GM23338 (cell line): ENCODE results near the gene COL24A1.

ENCODE experiments used
- CREB1 ChIP-seq: fragments of 250-450 bp; sonication (Bioruptor Pico); IDR thresholded peaks from 2 replicates; pipeline ENCODE4 v1.5.0; 2020; ENCODE audit warnings: low read depth, mild to moderate bottlenecking, moderate library complexity
- EZH2 ChIP-seq: fragments of 200-600 bp; sonication (generic); IDR thresholded peaks from one replicate; pipeline ENCODE4 v1.8.0; 2017; ENCODE audit warnings: antibody characterized with exemption, mild to moderate bottlenecking, low read depth; ENCODE audit not compliant: unreplicated experiment
- EZH2phosphoT487 ChIP-seq: fragments of 200-600 bp; sonication (generic); IDR thresholded peaks from one replicate; pipeline ENCODE4 v1.8.1; 2018; ENCODE audit warnings: antibody characterized with exemption; ENCODE audit not compliant: unreplicated experiment
- JUNB ChIP-seq: IDR thresholded peaks from one replicate; pipeline ENCODE4 v1.6.1; 2016; ENCODE audit warnings: antibody characterized with exemption; ENCODE audit not compliant: unreplicated experiment
- POLR2AphosphoS5 ChIP-seq: IDR thresholded peaks from 2 replicates; pipeline ENCODE4 v1.6.1; 2016; ENCODE audit warnings: antibody characterized with exemption, low read depth
- TF ChIP-seq, protein P1 (sequence below): IDR thresholded peaks from one replicate; pipeline ENCODE4 v1.6.1; 2018; ENCODE audit warnings: antibody characterized with exemption; ENCODE audit not compliant: unreplicated experiment
- TF ChIP-seq, protein P2 (sequence below), 2 experiments: fragments of 200-600 bp in 1 of 2; sonication (generic) in 1 of 2; conservative IDR thresholded peaks; 2 replicates each; pipeline versions ENCODE4 v1.5.1 to v1.6.1; 2016 to 2017; ENCODE audit warnings: antibody characterized with exemption in 2 of 2, low read depth in 2 of 2, mild to moderate bottlenecking in 2 of 2, moderate library complexity in 1 of 2

DNA sequence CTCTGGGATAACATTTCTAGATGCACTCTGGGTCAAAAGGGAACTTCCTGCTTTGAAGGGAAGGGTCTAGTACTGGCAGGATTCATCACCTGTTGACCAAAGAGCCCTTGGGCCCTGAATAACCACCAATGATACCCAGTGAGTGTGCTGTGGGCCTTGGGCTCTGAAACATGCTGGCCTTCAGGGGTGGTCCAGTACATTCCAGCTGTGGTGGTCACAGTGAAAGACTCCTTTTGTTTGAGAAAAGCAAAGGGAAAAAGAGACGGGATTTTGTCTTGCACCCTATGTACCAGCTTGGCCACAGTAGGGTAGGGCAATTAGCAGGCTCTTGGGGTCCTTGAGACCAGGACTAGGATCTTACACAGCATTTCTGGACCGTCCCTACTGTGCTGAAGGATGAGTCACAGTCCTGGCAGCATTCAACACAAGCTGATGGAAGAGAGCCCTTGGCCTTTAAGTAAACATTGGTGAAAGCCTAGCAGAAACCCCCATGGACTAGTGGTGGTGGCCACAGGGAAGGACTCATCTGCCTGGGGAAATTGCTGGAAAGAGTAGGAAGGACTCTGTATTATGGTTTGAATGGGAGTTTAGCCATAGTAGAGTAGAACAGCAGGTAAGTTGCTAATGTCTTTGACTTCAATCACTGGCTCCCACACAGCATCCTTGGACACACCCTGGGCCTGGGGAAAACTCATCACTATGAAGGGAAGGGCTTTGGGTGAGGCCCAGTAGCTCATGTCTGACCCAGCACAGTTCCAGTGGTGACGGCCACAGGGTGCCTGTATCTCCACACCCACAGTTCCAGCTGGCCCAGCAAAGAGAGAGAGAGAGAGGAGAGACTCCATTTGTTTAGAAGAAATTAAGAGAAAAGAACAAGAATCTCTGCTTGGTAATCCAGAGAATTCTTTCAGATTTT lies 87.5 kb downstream of the COL24A1 start:
- TF ChIP-seq JUNB (no peak), EZH2 (no peak), POLR2AphosphoS5 (no peak), CREB1 (CRISPR knock-in tag) (no peak), EZH2phosphoT487 (no peak)
- TF ChIP-seq, protein P1, sequence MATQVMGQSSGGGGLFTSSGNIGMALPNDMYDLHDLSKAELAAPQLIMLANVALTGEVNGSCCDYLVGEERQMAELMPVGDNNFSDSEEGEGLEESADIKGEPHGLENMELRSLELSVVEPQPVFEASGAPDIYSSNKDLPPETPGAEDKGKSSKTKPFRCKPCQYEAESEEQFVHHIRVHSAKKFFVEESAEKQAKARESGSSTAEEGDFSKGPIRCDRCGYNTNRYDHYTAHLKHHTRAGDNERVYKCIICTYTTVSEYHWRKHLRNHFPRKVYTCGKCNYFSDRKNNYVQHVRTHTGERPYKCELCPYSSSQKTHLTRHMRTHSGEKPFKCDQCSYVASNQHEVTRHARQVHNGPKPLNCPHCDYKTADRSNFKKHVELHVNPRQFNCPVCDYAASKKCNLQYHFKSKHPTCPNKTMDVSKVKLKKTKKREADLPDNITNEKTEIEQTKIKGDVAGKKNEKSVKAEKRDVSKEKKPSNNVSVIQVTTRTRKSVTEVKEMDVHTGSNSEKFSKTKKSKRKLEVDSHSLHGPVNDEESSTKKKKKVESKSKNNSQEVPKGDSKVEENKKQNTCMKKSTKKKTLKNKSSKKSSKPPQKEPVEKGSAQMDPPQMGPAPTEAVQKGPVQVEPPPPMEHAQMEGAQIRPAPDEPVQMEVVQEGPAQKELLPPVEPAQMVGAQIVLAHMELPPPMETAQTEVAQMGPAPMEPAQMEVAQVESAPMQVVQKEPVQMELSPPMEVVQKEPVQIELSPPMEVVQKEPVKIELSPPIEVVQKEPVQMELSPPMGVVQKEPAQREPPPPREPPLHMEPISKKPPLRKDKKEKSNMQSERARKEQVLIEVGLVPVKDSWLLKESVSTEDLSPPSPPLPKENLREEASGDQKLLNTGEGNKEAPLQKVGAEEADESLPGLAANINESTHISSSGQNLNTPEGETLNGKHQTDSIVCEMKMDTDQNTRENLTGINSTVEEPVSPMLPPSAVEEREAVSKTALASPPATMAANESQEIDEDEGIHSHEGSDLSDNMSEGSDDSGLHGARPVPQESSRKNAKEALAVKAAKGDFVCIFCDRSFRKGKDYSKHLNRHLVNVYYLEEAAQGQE, result no peak
- TF ChIP-seq, protein P2, sequence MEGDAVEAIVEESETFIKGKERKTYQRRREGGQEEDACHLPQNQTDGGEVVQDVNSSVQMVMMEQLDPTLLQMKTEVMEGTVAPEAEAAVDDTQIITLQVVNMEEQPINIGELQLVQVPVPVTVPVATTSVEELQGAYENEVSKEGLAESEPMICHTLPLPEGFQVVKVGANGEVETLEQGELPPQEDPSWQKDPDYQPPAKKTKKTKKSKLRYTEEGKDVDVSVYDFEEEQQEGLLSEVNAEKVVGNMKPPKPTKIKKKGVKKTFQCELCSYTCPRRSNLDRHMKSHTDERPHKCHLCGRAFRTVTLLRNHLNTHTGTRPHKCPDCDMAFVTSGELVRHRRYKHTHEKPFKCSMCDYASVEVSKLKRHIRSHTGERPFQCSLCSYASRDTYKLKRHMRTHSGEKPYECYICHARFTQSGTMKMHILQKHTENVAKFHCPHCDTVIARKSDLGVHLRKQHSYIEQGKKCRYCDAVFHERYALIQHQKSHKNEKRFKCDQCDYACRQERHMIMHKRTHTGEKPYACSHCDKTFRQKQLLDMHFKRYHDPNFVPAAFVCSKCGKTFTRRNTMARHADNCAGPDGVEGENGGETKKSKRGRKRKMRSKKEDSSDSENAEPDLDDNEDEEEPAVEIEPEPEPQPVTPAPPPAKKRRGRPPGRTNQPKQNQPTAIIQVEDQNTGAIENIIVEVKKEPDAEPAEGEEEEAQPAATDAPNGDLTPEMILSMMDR (conservative IDR thresholded peaks at IDR 0.05; ENCODE audit: low read depth in 2 of 2), result no peak
